Lower lobe of right lung (tissue), 2 donors: ENCODE data around the gene RHO. TPM values are rescaled to one million over a fixed set of nuclear protein-coding genes. Genes with fewer than 3 reads are reported as not detected.
A peak's percentile ranks its signal among the peaks of the same experiment; 100 is the strongest.
"Not testable (repeated sequence)": the region's sequence is repeated elsewhere in the genome, so short reads cannot be mapped to it uniquely, and the experiment has no call there.

ENCODE experiments used
- ATAC-seq, 2 donors: fragments of 200-7000 bp; cut with Tn5 transposase; one replicate each; pipeline ENCODE4 v1.9.1; 2020 to 2022; ENCODE audit warnings: mild to moderate bottlenecking in 2 of 2, moderate library complexity in 2 of 2
- DNase-seq: peaks from one replicate; pipeline ENCODE4 v3.0.0-alpha.2; 2020
- H3K27ac ChIP-seq: fragments of 200-600 bp; one replicate; pipeline ENCODE4 v1.8.0; 2022
- H3K27me3 ChIP-seq: fragments of 200-600 bp; one replicate; pipeline ENCODE4 v1.8.0; 2022; ENCODE audit warnings: low read depth
- H3K36me3 ChIP-seq: fragments of 200-600 bp; one replicate; pipeline ENCODE4 v1.8.0; 2022; ENCODE audit warnings: mild to moderate bottlenecking
- H3K4me1 ChIP-seq: fragments of 200-600 bp; one replicate; pipeline ENCODE4 v1.8.0; 2022
- H3K4me3 ChIP-seq: fragments of 200-600 bp; one replicate; pipeline ENCODE4 v1.8.0; 2022; ENCODE audit warnings: mild to moderate bottlenecking
- H3K9me3 ChIP-seq: fragments of 200-600 bp; one replicate; pipeline ENCODE4 v1.8.0; 2022
- CTCF ChIP-seq: fragments of 200-600 bp; IDR thresholded peaks from one replicate; pipeline ENCODE4 v1.8.0; 2022; ENCODE audit warnings: antibody characterized with exemption, mild to moderate bottlenecking
- intact Hi-C: fragments of 100-400 bp; cut with DNase I; formaldehyde crosslinking; loops from one replicate; pipeline ENCODE4 v1.11.0; 2022
- long read RNA-seq: library from polyadenylated mRNA; unstranded; transcript quantifications from one replicate; pipeline ENCODE4 v2.0.0, GENCODE V29; 2021
- total RNA-seq: library from RNA; stranded (reverse); fragmentation: NEBNext Ultra II Directional; extraction: Animal tissue kit (Norgen Biotek cat#: 25700); gene quantifications from one replicate; pipeline ENCODE4 v1.2.1, GENCODE V29; 2021
- donor health status: DM: no; HTN: yes; CAD: no; lungs with severe emphysema.

RHO gene
- not detected for total RNA-seq
- long read RNA-seq: 0 reads

- no peak for TF ChIP-seq CTCF
- Histone ChIP-seq H3K36me3 (no peaks in the 10 kb centered on the region), H3K4me3 (no peak within 1 kb of the TSS), H3K27me3 (no peaks in the 10 kb centered on the region), H3K4me1 (no peaks in the 10 kb centered on the region), H3K27ac (no peak within 1 kb of the TSS), H3K9me3 (no peaks in the 10 kb centered on the region)
- DNase-seq: no peak
- intact Hi-C loops: no loop called here
- no peak for ATAC-seq
Observed at GRCh38 chr3:129528589-129529100, at the start of gene RHO. TSS of gene RHO (plus strand) at chr3:129528639. CDS start at chr3:129528734, 95 bp downstream.

GRCh38 chr3:129481225-129481765 lies 47.1 kb upstream of the RHO start:
- peaks cover 56% of the 10 kb centered on the region for H3K36me3 ChIP-seq

GRCh38 chr3:129481766-129482332 lies 46.6 kb upstream of the RHO start:
- ATAC-seq: peak; percentile 68 to 69
- Histone ChIP-seq H3K27ac (peak overlapping the region; percentile 53), H3K36me3 (peaks cover 50% of the 10 kb centered on the region), H3K9me3 (no peaks in the 10 kb centered on the region), H3K4me3 (no peak overlapping the region), H3K4me1 (peaks cover 43% of the 10 kb centered on the region), H3K27me3 (no peaks in the 10 kb centered on the region)
- DNase-seq: peak; percentile 61
- intact Hi-C loops: no loop called here
- TF ChIP-seq CTCF: no peak

More at GRCh38 chr3:129481225-129481765, 47.1 kb upstream of the RHO start:
- H3K27me3 ChIP-seq, intact Hi-C loops, ATAC-seq, H3K4me3 ChIP-seq, DNase-seq, H3K9me3 ChIP-seq: not testable (repeated sequence)
- Histone ChIP-seq H3K4me1 (peaks cover 37% of the 10 kb centered on the region), H3K27ac (peak overlapping the region; percentile 53)

- no peak for TF ChIP-seq CTCF
- Histone ChIP-seq H3K4me1 (peaks cover 48% of the 10 kb centered on the region), H3K4me3 (no peak overlapping the region), H3K36me3 (peaks cover 42% of the 10 kb centered on the region), H3K9me3 (no peaks in the 10 kb centered on the region), H3K27ac (peak overlapping the region; percentile 53), H3K27me3 (no peaks in the 10 kb centered on the region)
- DNase-seq (no peak), ATAC-seq (no peak)
- intact Hi-C loops: no loop called here
Observed at GRCh38 chr3:129482721-129483120, 45.7 kb upstream of the RHO start.

GRCh38 chr3:129483870-129484269 lies 44.6 kb upstream of the RHO start:
- no peak for TF ChIP-seq CTCF
- no peak overlapping the region for H3K27ac ChIP-seq
- intact Hi-C loops: no loop called here
- H3K9me3 ChIP-seq: no peaks in the 10 kb centered on the region
- no peak overlapping the region for H3K4me3 ChIP-seq
- peaks cover 48% of the 10 kb centered on the region for H3K4me1 ChIP-seq
- DNase-seq (no peak), ATAC-seq (no peak)
- H3K27me3 ChIP-seq: no peaks in the 10 kb centered on the region
- peaks cover 30% of the 10 kb centered on the region for H3K36me3 ChIP-seq

- H3K27ac ChIP-seq: peak overlapping the region; percentile 67
- DNase-seq: not testable (repeated sequence)
Observed at GRCh38 chr3:129485146-129485545, 43.3 kb upstream of the RHO start.

More at GRCh38 chr3:129485146-129485545, 43.3 kb upstream of the RHO start:
- H3K9me3 ChIP-seq, intact Hi-C loops, H3K4me3 ChIP-seq, ATAC-seq, H3K27me3 ChIP-seq: not testable (repeated sequence)
- Histone ChIP-seq H3K4me1 (peaks cover 48% of the 10 kb centered on the region), H3K36me3 (peaks cover 18% of the 10 kb centered on the region)
